ENCODE results near the gene UPK1B.
"Not testable (repeated sequence)": the region's sequence is repeated elsewhere in the genome, so short reads cannot be mapped to it uniquely, and the experiment has no call there.

The UPK1B gene

DNA sequence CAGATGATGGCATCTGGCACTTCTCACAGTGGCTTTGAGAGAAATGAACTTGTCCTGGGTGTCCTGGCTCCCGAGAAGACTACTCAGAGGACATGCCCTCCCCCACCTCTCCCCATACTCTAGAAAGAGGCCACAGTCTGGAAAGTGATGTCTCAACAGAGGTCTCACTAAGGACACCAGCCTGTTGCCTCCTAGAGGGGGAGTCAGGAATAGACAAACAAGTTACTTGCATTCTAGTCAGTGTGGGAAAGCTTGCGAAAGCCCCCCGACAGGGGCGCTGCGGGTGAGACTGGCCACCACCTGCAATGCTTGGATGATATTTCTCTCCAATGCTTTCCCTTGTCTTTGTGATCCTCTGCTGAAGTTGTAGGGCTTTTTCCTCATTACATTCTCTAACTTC lies 50.1 kb downstream of the UPK1B start:
- DNase-seq (ENCODE audit: low read depth): no peak

GRCh38 chr3:119225121-119225520 lies 51.7 kb downstream of the UPK1B start:
- no peak for DNase-seq (ENCODE audit: low read depth)

- DNase-seq (ENCODE audit: low read depth): no peak
Observed at GRCh38 chr3:119227070-119227850, 53.9 kb downstream of the UPK1B start.

DNA sequence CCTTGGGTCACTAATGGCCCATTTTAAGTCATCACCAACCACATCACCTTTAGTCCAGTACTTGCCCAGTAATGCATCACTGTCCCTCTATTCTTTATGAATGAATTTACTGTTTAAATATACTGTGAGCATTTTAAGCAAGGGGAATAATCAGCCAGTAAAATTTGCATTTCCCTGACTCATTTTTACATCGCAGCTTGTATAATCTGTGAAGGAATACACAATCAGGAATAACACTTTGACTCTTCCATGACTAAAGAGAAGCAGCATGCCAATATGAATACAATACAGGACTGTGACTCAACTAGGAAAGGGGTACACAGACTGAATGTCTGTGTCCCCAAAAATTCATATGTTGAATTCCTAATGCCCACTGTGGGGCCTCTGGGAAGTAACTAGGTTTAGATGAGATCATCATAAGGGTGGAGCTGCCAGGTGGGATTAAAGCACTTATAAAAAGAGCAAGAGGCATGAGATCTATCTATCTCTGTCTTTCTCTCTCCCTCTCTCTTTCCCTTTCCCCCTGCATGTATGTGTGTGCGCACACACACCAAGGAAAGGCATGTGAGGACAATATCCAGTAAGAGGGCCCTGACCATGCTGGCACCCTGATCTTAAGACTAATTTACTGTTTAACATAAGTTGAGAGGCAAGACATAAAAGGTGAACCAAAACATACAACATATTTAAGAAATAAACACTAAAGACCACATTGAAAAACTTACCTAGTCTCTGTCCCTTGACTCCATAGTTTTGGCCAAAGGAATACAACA lies 55.2 kb downstream of the UPK1B start:
- no peak for DNase-seq (ENCODE audit: low read depth)

GRCh38 chr3:119229190-119229589 lies 55.8 kb downstream of the UPK1B start:
- DNase-seq (ENCODE audit: low read depth): no peak

GRCh38 chr3:119230071-119230470 lies 56.7 kb downstream of the UPK1B start:
- no peak for DNase-seq (ENCODE audit: low read depth)

GRCh38 chr3:119230745-119231144 lies 57.3 kb downstream of the UPK1B start:
- DNase-seq (ENCODE audit: low read depth): no peak

DNA sequence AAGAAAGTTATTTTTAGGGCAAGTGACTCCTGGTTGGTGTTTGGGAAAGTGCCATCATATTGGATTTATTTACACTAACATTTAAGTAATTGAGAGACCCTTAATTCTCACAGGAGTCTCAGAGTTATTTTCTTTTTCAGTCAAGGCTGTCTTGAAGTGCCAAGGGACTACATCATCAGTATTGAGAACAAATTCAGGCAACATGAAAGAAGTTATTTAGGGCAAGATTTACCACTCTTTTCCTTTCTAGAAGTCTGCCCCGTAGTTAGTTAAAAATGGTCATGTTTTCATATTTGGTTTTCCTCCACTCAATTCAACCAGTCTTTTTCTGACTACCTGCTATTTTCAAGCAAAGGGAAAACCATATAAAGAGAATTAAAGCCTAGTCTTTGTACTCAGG lies 61.2 kb downstream of the UPK1B start:
- no peak for DNase-seq (ENCODE audit: low read depth)

- no peak for DNase-seq (ENCODE audit: low read depth)
Observed at GRCh38 chr3:119235151-119235550, 61.8 kb downstream of the UPK1B start.

- no peak for DNase-seq (ENCODE audit: low read depth)
Observed at GRCh38 chr3:119236756-119237155, 63.4 kb downstream of the UPK1B start.

GRCh38 chr3:119237299-119237698 lies 63.9 kb downstream of the UPK1B start:
- DNase-seq (ENCODE audit: low read depth): no peak

DNA sequence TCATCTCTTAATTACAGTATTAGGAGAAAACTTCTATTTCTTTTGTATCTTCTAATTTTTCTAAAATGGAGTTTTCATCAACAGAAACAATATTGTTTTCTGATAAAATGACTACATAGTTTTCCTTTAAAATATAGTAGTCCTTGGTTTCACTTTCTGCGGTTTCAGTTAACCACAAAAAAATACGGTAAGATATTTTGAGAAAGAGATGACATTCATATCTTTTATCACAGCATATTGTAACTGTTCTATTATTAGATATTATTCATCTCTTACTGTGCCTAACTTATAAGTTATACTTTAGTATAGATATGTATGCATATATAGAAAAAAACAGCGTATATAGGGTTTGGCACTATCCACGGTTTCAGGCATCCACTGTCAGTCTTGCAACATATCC lies 65.0 kb downstream of the UPK1B start:
- no peak for DNase-seq (ENCODE audit: low read depth)

- no peak for DNase-seq (ENCODE audit: low read depth)
Observed at GRCh38 chr3:119239206-119239820, 65.9 kb downstream of the UPK1B start.

DNA sequence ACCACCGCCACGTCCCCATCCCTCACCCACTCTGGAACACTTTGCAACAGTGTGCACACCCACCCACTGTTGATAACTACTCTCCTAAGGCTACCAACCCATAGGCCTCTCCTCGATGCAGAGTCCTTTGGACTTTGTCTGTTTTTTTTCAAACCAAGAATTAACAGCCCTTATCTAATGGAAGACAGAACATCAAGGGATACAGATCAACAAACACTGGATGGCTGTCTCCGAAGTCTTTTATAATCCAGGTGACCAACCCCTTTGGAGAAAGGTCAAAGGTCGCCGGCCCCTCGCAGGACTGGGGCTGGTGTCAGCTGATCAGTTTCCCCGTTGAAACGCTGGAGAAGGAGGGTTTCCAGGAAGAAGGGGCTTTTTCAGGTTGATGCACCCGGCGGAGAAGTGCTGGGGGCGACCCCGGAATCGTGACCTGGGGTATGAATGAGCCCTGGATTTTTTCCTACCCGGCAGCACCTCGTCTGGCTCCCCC lies 66.7 kb downstream of the UPK1B start:
- no peak for DNase-seq (ENCODE audit: low read depth)

DNA sequence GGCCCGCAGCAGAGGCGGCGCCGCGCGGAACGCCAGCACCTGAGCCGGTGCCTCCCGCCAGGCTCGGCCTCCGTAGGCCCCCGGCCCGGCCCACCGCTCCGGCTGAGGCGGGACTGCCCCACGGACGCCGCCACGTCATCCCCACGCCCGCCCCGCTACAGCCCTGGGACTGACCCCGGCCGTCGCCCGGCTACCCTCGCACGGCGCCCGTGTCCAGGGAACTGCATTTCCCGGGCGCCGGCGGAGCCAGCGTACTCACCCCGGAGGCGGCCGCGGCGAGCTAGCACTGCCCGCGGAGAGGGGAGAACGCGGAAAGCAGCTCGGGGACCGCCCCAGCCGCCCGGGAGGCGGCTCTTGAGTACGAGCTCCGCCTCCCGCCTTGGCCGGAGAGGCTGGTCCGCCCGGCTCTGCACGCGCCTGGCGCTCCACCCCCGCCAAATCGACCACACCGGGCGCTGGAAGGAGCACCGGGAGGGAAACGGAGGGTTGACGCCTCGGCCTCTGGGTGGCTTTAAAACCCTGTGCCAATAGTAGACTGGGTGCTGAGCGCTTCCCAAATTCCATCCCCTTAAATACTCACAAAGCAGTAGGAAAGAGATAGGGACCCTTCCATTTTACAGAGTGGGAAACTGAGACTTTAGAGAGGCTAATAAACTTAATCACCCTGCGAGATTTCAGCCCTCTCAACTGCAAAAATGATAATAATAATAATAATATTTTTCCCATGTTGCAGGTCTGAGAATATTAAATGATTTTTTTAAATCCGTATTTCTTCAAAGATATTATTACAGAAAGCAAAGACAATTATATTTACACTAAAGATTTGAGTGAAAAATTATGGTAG lies 67.4 kb downstream of the UPK1B start, which contains the start of gene B4GALT4:
Gene B4GALT4 (minus strand): TSS at position 288 of the 844 bp plus-strand sequence. CDS start 10,779 bp downstream, outside the sequence.
- peak; percentile 50 for DNase-seq (ENCODE audit: low read depth)

DNA sequence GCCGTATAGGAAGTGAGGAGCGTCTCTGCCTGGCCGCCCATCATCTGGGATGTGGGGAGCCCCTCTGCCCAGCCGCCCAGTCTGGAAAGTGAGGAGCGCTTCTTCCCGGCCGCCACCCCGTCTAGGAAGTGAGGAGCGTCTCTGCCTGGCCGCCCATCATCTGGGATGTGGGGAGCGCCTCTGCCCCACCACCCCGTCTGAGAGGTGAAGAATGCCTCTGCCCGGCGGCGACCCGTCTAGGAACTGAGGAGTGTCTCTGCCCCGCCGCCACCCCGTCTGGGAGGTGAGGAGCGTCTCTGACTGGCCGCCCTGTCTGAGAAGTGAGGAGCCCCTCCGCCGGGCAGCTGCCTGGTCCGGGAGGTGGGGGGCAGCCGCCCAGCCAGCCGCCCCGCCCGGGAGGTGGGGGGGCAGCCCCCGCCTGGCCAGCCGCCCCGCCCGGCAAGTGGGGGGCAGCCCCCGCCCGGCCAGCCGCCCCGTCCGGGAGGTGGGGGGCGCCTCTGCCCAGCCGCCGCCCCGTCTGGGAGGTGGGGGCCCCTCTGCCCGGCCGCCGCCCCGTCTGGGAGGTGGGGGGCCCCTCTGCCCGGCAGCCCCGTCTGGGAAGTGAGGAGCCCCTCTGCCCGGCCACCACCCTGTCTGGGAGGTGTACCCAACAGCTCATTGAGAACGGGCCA lies 69.1 kb downstream of the UPK1B start:
- not testable (repeated sequence) for DNase-seq (ENCODE audit: low read depth)

GRCh38 chr3:119243058-119243529 lies 69.7 kb downstream of the UPK1B start:
- DNase-seq (ENCODE audit: low read depth): not testable (repeated sequence)

DNA sequence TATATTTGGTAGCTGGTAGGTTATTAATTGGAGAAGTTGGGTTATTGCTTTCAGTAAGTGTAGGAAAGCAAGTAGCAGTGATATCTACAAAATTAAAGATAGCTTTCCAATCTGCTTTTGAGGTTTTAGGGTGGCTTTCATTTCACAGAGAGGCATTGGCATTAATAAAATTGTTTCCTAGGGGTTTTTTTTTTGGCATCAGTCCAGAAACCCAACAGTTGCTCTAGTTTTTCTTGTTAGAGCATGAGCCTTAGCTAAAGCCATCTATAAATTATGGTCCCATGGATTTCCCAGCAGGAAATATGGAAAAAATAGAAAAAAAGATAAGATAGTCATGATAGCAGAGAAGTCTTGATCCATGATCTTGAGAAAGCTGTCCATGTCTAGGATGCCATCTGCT lies 70.3 kb downstream of the UPK1B start:
- DNase-seq (ENCODE audit: low read depth): no peak

DNA sequence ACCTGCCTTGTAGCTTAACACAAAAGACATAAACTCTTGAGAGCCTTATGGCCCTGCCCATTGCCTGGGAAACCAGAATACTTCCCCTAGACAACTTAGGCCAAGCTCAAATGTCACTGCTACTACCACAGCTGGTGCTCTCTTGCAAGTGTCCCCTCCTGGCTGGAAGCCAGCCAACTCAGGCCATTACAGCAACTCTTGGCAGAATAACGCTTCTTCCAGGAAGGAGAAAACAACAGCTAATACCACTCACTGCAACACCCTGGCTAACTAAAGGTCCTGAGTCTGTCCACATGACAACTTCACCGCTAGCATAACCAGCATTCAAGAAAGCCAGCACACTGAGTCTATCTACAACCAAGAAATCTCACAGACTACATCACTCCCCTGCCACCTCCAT lies 72.4 kb downstream of the UPK1B start:
- DNase-seq (ENCODE audit: low read depth): no peak

All from T-helper 22 cell (primary cell).